IPS-NIHi7 (cell line): ENCODE results near the gene ARHGEF10L.

Experiments used
- DNase-seq: peaks from one replicate; pipeline ENCODE4 v3.0.0; 2012; ENCODE audit warnings: mixed read lengths; ENCODE audit errors: extremely low spot score

ARHGEF10L gene

DNA sequence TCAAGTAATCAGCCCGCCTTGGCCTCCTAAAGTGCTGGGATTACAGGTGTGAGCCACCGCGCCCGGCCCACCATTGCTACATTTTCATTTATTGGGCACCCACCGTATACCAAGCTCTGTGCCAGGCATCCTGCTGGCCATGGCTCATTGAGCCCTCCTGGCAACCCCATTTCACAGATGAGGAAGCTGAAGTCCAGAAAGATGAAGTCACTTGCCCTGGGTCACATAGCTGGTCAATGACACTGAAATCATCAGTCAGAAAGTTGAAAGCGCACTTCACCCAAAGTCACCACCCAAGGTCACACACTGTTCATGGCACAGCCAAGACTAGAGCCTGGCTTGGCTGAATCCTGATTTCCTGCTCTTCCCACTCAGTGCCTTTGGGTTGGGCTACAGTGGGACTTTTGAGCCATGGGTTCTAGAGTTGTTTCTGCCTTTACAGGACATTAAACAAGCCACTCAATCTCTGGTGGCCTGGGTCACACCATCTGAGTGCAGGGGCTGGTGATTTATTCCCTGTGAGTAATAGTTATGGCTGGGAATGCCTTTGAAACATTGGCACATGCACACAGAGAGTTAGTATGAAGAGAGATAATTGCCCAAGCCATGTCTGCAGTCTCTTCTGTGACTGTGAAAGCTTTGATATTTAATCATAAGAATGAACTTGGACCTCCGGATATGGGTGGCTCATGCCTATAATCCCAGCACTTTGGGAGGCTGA, 16.0 kb upstream of the ARHGEF10L start:
- DNase-seq, result no peak

- DNase-seq, result no peak
Observed at GRCh38 chr1:17524645-17525044, 14.9 kb upstream of the ARHGEF10L start.

GRCh38 chr1:17525996-17526686, 13.4 kb upstream of the ARHGEF10L start:
- DNase-seq, result no peak

GRCh38 chr1:17527036-17527914, 12.2 kb upstream of the ARHGEF10L start:
- DNase-seq, result no peak

GRCh38 chr1:17529381-17529780, 10.1 kb upstream of the ARHGEF10L start:
- DNase-seq, result no peak

- DNase-seq, result no peak
Observed at GRCh38 chr1:17531343-17531681, 8.2 kb upstream of the ARHGEF10L start.

DNA sequence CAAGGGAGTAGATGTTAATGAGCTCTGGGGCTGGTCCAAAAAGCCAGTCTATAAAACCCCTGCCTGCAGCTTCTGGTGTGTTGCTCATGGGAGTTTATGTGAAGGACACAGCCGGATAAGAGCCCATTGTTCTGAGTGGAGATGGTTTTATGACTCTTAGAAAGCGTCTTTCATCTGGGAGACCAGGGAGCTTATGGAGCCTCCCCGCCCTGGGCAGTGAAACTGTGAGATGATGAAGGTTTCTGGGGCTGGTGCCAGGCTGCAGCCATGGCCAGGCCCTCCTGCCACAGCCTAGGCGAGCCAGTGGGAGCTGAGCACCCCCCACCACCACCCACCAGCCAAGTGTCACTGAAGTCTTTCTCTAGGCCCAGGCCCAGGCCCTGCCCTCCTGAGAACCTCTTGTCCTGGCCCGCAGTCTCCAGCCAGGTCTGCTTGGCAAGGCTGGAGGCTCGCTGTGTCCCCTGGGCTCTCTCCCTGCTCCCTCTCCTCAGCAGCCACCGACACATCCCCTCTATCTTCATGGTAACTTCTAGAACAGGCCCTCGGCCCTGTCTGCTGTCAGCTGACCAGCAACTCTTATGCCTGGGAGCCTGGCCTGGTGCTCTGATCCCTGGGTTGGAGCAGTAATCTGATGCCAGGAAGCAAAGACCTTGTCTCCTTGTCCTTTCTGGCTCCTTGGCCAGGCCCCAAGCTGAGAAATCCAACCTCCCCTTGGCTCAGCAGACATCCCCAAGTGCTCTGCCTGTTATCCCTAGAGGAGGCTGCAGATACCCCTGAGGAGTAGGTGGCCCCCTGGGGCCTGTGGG, 7.6 kb upstream of the ARHGEF10L start:
- no peak for DNase-seq

GRCh38 chr1:17533201-17533600, 6.3 kb upstream of the ARHGEF10L start:
- no peak for DNase-seq

DNA sequence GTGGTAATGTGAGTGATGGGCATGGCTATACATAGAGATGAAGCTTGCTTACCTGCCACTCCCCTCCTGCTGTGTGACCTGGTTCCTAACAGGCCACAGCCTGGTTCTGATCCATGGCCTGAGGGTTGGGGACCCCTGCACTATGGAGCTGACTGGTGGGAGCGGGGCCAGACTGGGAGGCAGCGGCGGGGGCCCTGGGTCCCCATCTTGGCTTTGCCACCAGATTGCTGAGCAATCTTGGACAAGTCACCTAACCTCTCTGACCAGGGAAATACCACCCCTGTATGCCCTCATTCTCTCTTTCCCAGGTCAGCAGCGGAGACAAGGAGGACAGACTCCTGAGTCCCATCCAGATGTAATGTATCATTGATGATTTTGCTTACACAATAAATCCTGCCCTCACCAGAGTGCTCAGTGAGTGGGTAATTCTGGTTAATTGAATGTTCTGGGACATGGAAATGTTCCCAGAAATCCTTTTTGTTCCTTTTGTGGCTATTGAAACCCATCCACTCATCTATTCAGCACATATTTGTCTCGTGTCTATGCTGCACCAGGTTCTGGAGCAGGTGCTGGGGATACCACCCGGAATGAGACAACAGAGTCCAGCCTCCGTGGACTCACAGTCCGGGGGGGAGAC, 4.1 kb upstream of the ARHGEF10L start:
- DNase-seq, result no peak

DNA sequence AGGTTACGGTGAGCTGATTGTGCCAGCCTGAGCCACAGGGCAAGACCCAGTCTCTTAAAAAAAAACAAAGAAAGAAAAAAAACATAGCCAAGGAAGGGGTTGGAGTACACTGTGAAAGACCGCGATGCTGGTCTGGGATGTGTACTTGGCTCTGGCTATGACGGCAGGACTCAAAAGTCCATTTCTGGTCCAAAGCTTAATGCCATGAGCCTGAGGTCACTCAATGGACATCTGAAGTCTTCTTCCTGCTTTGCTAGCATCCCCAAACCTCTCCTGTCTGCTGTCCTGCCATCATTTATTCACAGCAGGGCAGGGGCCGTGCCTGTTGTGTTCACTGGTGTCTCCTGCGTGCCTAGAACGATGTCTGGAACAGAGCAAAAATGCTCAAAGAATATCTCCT, 1.5 kb upstream of the ARHGEF10L start:
- DNase-seq, result no peak

DNA sequence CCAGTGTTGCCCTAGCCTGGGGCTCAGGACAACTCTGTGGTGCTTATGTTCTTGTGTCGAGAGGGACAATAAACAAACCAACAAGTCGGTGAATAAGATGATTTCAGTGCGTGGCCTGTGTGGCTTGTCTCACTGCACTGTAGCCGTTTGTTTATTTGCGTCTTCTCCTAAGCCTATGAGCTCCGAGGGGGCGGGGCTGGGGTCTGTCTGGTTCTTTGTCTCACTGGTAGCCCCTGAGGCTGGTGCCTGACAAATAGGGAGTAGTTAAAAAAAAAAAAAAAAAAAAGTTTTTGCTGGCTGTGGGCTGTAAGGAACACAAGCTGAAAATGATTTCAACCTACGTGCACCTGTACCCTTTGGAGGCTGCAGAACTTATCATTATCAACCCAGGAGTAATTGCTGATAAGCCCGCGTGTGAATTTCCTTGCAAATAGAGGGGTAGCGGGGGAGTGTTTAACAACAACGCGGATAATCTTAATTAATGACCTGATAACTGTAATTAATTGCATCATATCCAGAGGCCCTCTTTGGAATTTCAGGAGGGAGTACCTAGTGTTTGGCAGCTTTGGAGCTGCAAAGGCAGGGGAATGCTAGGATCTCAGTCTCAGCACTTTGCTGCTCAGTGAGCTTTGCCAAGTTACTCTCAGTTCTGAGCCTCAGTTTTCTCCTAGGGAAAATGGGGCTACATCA, 925 bp upstream of the ARHGEF10L start:
- peak; percentile 84 for DNase-seq

GRCh38 chr1:17539118-17539476, 401 bp upstream of the ARHGEF10L start:
- DNase-seq, result no peak

DNA sequence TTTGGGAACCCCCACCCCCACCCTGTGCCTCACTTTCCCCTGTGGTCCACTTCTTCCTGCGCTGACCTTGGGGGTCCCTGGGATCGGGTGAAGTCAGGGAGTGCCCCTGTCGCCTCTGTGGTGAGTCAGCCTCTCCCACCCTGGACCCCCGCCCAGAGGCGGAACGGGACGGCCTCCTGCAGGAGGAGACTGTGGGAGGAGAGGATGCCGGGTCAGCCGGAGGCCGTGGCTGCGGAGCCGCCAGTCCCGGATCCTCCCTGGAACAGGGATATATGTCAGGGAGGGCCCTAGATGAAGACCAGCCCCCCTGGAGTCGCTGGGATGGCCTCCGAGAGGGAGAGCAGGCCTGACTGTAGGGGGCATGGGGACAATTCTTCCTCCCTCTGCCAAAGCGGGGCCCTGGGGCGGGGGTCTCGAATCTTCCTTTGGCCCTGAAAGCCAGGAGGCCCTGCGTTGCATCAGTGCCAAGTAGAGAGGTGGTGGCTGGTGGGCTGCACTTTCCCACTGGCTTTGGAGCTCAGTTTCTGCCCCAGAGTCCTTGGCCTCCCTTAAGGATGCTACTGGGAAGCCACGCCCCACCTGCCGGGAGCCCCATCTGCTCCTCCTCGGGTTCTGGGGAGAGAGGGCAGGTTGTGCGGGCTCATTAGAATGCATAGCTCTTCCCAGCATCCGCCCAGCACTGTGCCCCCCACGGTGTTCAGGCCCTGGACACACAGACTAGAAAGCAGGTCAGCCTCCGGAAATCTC, 930 bp downstream of the ARHGEF10L start:
- DNase-seq, result peak; percentile 76

DNA sequence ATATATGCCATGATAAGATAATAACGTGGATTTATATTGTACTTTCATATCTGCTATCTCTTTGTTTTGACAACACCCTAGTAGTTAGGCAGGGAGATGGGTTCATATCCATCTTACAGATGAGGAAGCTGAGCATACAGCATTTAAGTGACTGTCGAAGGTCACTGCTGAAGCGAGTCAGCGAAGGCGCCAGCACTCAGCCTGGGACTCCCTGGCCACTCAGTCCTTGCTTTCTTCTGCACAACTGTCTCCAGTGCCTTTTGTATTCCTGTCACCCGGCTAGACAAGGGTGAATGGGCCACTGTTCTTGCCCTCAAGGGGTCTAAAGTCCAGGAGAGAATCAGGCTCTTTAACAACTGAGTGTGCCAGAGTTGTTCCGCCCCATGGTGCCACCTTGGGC, 3.1 kb downstream of the ARHGEF10L start:
- no peak for DNase-seq

- DNase-seq, result no peak
Observed at GRCh38 chr1:17544776-17545350, 5.4 kb downstream of the ARHGEF10L start.

DNA sequence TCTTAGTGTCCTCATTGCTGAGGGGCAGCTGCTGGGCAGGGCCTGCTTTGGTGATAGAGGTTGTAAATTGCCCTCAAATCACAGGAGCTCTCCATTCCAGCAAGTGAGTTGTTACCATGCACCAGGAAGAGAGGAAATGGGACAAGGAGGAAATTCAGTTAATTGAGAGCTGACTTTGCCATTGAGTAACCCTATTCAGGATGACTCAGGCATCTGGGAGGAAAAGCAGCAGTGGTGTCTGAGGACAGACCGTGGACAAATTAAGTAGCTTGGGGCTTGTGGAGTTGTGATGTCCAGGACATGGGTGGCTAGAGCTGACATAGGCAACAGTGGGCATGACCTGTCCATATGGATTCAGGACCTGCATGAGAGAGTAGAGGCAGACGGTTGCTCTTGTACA, 5.9 kb downstream of the ARHGEF10L start:
- no peak for DNase-seq

- DNase-seq, result no peak
Observed at GRCh38 chr1:17546946-17547670, 7.6 kb downstream of the ARHGEF10L start.

- DNase-seq, result no peak
Observed at GRCh38 chr1:17549384-17549783, 9.9 kb downstream of the ARHGEF10L start.
